Measurements from ENCODE around the gene BRF1. TPM values are rescaled to one million over a fixed set of nuclear protein-coding genes. Genes with fewer than 3 reads are reported as not detected.
"Not testable (repeated sequence)": the region's sequence is repeated elsewhere in the genome, so short reads cannot be mapped to it uniquely, and the experiment has no call there.

The BRF1 gene
- total RNA-seq, 2 experiments from 2014 or later = 21.9 to 22.8 TPM

- no peaks in the 10 kb centered on the region for H3K27me3 Mint-ChIP-seq
- H3K4me1 Mint-ChIP-seq = peaks cover 22% of the 10 kb centered on the region
- H3K36me3 Mint-ChIP-seq = peaks cover 5% of the 10 kb centered on the region
- no peak for DNase-seq
- no peak overlapping the region for H3K4me3 Mint-ChIP-seq
- H3K27ac Mint-ChIP-seq = no peak overlapping the region
- no peaks in the 10 kb centered on the region for H3K9me3 Mint-ChIP-seq
Measured at GRCh38 chr14:105335735-105336476, 35.1 kb upstream of the BRF1 start.

GRCh38 chr14:105335231-105335542 lies 34.4 kb upstream of the BRF1 start:
- H3K27ac Mint-ChIP-seq, H3K36me3 Mint-ChIP-seq, H3K9me3 Mint-ChIP-seq, H3K4me3 Mint-ChIP-seq, DNase-seq, H3K27me3 Mint-ChIP-seq: not testable (repeated sequence)
- H3K4me1 Mint-ChIP-seq = peaks cover 24% of the 10 kb centered on the region

GRCh38 chr14:105334383-105335230 lies 33.8 kb upstream of the BRF1 start:
- Mint-ChIP-seq H3K4me1 (peaks cover 24% of the 10 kb centered on the region), H3K27ac (no peak overlapping the region), H3K36me3 (peaks cover 5% of the 10 kb centered on the region), H3K9me3 (no peaks in the 10 kb centered on the region), H3K4me3 (no peak overlapping the region), H3K27me3 (no peaks in the 10 kb centered on the region)
- DNase-seq = no peak

GRCh38 chr14:105333613-105334364 lies 33.0 kb upstream of the BRF1 start:
- Mint-ChIP-seq H3K27me3 (no peaks in the 10 kb centered on the region), H3K9me3 (no peaks in the 10 kb centered on the region), H3K4me3 (no peak overlapping the region), H3K4me1 (peaks cover 26% of the 10 kb centered on the region), H3K36me3 (peaks cover 5% of the 10 kb centered on the region), H3K27ac (no peak overlapping the region)
- DNase-seq = no peak

GRCh38 chr14:105333020-105333490 lies 32.3 kb upstream of the BRF1 start:
- Mint-ChIP-seq H3K36me3 (peaks cover 5% of the 10 kb centered on the region), H3K4me3 (no peak overlapping the region), H3K27ac (no peak overlapping the region), H3K4me1 (peaks cover 29% of the 10 kb centered on the region), H3K9me3 (no peaks in the 10 kb centered on the region), H3K27me3 (no peaks in the 10 kb centered on the region)
- no peak for DNase-seq

GRCh38 chr14:105332350-105332874 lies 31.6 kb upstream of the BRF1 start:
- Mint-ChIP-seq H3K4me1 (peaks cover 29% of the 10 kb centered on the region), H3K9me3 (no peaks in the 10 kb centered on the region), H3K36me3 (peaks cover 5% of the 10 kb centered on the region), H3K27ac (no peak overlapping the region), H3K27me3 (no peaks in the 10 kb centered on the region), H3K4me3 (no peak overlapping the region)
- no peak for DNase-seq

- peaks cover 5% of the 10 kb centered on the region for H3K36me3 Mint-ChIP-seq
- H3K27ac Mint-ChIP-seq = no peak overlapping the region
- no peak overlapping the region for H3K4me3 Mint-ChIP-seq
- no peaks in the 10 kb centered on the region for H3K9me3 Mint-ChIP-seq
- no peaks in the 10 kb centered on the region for H3K27me3 Mint-ChIP-seq
- H3K4me1 Mint-ChIP-seq = peaks cover 29% of the 10 kb centered on the region
- DNase-seq = no peak
Measured at GRCh38 chr14:105331575-105332349, 31.0 kb upstream of the BRF1 start.

GRCh38 chr14:105330491-105330895 lies 29.7 kb upstream of the BRF1 start:
- H3K4me3 Mint-ChIP-seq = no peak overlapping the region
- peaks cover 29% of the 10 kb centered on the region for H3K4me1 Mint-ChIP-seq
- no peaks in the 10 kb centered on the region for H3K9me3 Mint-ChIP-seq
- no peaks in the 10 kb centered on the region for H3K27me3 Mint-ChIP-seq
- DNase-seq = peak; percentile 29
- no peak overlapping the region for H3K27ac Mint-ChIP-seq
- no peaks in the 10 kb centered on the region for H3K36me3 Mint-ChIP-seq

GRCh38 chr14:105329411-105330150 lies 28.8 kb upstream of the BRF1 start:
- no peak overlapping the region for H3K27ac Mint-ChIP-seq
- no peak overlapping the region for H3K4me3 Mint-ChIP-seq
- peaks cover 29% of the 10 kb centered on the region for H3K4me1 Mint-ChIP-seq
- no peak for DNase-seq
- no peaks in the 10 kb centered on the region for H3K9me3 Mint-ChIP-seq
- H3K27me3 Mint-ChIP-seq = no peaks in the 10 kb centered on the region
- H3K36me3 Mint-ChIP-seq = no peaks in the 10 kb centered on the region

- H3K36me3 Mint-ChIP-seq = no peaks in the 10 kb centered on the region
- H3K27me3 Mint-ChIP-seq = no peaks in the 10 kb centered on the region
- no peak for DNase-seq
- no peak overlapping the region for H3K27ac Mint-ChIP-seq
- H3K4me3 Mint-ChIP-seq = no peak overlapping the region
- no peaks in the 10 kb centered on the region for H3K9me3 Mint-ChIP-seq
- H3K4me1 Mint-ChIP-seq = peaks cover 29% of the 10 kb centered on the region
Measured at GRCh38 chr14:105328678-105329390, 28.0 kb upstream of the BRF1 start.

- no peak for DNase-seq
- Mint-ChIP-seq H3K27me3 (no peaks in the 10 kb centered on the region), H3K4me1 (peaks cover 32% of the 10 kb centered on the region), H3K9me3 (no peaks in the 10 kb centered on the region), H3K4me3 (no peak overlapping the region), H3K36me3 (no peaks in the 10 kb centered on the region), H3K27ac (no peak overlapping the region)
Measured at GRCh38 chr14:105328070-105328677, 27.4 kb upstream of the BRF1 start.

- DNase-seq, H3K4me3 Mint-ChIP-seq, H3K9me3 Mint-ChIP-seq, H3K27me3 Mint-ChIP-seq, H3K27ac Mint-ChIP-seq, H3K36me3 Mint-ChIP-seq: not testable (repeated sequence)
- peaks cover 29% of the 10 kb centered on the region for H3K4me1 Mint-ChIP-seq
Measured at GRCh38 chr14:105327695-105328045, 26.9 kb upstream of the BRF1 start.

All from activated naive CD8-positive, alpha-beta T cell treated with anti-CD3 and anti-CD28 coated beads for 36 hours (primary cell).